Activated CD4-positive, alpha-beta T cell treated with anti-CD3 and anti-CD28 coated beads for 24 hours (primary cell): ENCODE data around the gene ZBTB40.

Experiments
- DNase-seq, 2 donors: peaks; one replicate each; pipeline ENCODE4 v3.0.0-alpha.2; 2020; ENCODE audit warnings: low read depth in 2 of 2

Gene ZBTB40

DNA sequence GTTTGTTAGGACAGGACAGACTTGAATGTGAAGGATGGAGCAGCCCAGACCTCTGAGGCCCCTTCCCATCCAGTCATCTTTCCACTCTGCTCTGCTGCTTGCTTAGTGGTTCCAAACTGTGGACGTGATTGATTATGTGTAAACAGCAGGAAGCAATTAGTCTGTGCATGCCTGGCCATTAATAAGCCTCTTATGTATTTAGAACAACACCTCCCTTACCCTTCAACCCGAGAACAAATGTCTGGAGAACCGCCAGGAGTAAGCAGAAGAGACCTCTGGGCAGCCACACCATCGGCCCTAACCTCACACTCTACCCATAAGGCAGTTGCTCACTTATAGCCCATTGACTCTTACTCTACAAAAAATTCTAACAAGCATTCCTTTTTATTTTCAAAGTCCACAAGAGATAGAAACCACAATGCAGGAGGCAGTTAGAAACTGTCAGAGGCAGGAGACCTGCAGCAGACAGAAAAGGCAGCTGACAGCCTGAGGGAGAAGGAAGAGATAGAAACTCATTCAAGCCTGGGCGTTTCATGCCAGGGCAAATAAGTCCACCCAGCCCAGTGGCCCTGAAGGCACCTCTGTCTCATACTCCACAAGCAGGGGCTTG, 105.8 kb downstream of the ZBTB40 start:
- no peak for DNase-seq

GRCh38 chr1:22562584-22563583, 111.2 kb downstream of the ZBTB40 start, which contains the start of gene EPHA8:
Gene EPHA8 (plus strand): TSS chr1:22563489. CDS start chr1:22563636, 147 bp downstream.
- no peak for DNase-seq

DNA sequence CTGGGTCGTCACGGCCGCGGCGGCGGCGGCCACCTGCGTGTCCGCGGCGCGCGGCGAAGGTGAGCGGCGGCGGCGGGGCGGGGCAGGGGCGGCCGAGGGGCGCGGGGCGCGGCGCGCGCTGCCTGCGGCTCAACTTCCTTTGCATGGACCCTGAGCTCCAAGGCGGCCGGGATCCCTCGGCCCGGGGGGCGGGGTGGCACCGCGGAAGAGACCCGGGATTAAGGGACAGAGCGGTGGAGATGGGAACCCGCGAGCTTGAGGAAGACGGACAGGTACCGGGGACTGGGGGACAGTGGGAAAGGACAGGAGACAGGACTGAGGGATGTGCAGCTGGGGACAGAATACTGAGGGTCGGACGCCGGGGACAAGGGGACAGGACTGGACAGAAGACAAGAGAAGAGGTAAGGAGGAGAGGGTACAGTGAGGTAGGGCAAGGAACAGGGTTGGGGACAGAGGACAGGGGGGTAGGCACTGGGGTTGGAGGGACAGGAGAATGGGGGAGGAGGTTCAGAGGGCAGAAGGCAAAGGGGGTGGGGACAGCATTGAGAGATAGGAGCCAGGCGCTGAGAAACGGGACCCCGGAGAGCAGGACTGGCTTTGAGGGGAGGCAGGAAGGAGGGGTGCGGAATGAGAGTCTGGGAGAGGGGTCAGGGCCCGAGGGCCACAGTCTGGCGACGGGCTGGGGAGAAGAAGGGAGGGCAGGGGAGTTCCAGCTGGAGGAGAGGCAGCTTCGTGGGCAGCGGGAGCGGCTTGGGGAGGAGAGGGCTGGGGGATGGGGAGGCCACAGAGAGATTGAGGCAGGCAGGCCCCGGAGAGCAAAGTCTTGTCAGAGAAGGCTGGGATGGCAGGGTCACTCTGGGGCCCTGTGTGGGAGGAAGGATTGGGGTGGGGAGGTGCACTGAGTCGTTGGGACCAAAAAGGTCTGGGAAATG, 112.3 kb downstream of the ZBTB40 start:
- DNase-seq: no peak

GRCh38 chr1:22566161-22566560, 114.5 kb downstream of the ZBTB40 start:
- DNase-seq: no peak

DNA sequence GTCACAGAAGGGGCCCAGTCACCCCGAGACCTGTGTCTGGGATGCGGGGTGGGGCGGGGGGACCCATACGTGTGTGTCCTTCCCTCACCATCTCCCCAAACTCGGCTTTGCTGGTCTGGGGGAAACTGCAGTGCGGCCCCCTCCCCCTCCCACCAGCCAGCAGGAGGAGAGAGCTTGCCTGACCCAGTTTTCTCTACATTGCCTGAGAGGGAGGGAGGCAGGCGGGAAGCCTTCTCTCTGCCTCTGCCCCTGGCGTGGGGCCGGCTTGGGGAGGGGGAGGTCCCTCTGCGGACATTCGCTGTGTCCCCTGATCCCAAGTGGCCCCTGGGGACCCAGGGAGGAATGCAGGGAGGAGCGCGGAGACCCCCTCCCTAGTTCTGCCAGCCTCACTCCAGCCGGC, 115.5 kb downstream of the ZBTB40 start:
- DNase-seq: no peak

- DNase-seq: no peak
These were observed 116.3 kb downstream of the ZBTB40 start for GRCh38 chr1:22567994-22568393.

GRCh38 chr1:22569269-22569668, 117.6 kb downstream of the ZBTB40 start:
- DNase-seq: no peak

- no peak for DNase-seq
These were observed 118.7 kb downstream of the ZBTB40 start for GRCh38 chr1:22570140-22570909.

DNA sequence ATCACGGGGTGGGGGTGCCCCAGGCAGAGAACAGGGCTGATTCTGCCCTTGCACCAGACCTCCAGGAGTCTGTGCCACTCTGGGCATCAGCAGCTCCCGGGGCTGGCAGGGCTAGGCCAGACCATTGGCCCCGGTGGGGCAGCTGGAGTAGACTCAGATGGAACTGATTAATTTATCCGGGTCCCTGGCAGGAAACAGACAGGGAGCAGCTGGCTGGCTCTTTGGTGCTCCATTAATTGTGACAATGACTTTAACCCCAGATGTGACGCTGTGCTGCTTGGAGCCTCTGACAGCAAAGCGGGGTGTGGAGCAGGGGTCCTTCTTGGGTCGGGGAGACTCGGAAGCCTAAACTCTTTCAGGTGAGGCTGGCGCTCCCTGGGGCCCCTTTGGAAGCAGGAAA, 121.2 kb downstream of the ZBTB40 start:
- no peak for DNase-seq

- no peak for DNase-seq
These were observed 121.6 kb downstream of the ZBTB40 start for GRCh38 chr1:22573237-22573636.

DNA sequence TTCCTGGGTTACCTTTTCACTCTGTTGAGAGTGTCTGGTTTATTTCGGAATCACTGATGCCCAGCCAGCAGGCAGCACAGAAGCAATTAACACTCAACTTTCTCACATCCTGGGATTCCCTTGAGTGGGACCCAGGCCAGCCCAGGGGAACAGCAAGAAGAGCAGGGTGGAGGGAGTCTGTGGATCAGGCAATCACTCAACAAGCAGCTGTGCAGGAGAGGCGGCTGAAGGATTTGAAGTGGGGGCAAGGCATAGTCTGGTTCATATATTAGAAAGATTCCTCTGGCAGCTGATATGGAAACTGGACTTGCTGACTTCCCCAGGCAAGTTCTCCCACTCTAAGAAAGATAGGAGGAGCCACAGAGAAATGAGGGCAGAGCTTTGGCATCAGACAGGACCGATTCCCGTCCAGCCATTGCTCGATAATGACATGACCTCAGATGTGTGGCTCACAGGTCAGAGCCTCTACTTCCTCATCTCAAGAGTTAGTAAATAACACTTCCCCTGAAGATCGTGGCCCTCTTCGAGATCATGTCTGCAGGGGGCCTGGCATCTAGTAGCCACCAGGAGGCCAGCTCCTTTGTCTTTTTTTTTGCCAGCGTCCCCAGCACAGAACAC, 124.0 kb downstream of the ZBTB40 start:
- DNase-seq: no peak

GRCh38 chr1:22576150-22576544, 124.5 kb downstream of the ZBTB40 start:
- DNase-seq: no peak

GRCh38 chr1:22576617-22577016, 125.0 kb downstream of the ZBTB40 start:
- no peak for DNase-seq

DNA sequence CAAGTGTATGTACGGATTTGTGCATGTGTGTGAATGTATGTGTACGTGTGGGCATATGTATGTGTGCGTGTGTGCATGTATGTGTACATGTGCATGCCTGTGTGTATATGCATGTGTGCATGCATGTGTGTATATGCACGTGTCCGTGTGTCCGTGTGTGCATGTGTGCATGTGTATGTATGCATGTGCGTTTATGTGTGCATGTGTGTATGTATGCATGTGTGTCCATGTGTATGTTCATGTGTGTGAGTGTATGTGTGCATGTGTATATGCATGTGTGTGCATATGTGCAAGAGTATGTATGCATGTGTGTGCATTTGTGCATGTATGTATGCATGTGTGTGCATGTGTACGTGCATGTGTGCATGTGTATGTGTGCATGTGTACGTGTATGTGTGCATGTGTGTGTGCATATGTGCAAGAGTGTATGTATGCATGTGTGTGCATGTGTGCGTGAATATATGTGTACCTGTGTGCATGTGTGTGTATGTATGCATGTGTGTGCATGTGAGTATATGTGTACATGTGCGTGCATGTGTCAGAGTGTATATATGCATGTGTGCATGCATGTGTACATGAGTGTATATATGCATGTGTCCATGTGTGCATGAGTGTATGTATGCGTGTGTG, 127.2 kb downstream of the ZBTB40 start:
- DNase-seq: no peak

DNA sequence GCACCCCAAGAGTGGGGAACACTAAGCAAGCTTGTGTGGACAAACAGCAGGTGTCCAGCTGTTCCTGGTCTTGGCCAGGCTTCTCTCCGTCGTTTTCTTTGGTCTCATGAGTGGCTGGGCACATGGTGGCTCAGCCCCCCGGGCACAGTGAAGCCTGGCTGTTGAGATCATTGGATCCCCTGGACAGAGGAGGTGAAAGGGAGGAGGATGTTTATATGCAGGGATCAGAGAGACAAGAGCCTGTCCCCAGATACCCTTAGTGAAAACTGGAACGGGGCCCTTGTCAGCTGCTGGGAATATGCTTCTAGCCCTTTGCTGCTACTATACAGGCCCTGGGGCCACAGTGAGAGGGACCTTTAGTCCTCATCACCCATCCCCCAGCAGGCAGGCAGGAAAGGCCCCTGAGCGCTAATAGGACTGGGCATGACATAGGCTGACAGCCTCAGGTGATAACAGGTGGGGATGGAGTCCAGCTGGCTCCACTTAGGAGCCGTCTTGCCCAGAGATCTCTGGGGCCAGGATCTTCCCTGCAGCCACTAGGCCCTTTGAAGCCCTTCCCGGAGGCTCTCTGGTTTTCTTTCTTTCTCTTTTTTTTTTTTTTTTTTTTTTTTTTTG, 128.0 kb downstream of the ZBTB40 start:
- no peak for DNase-seq
